OCI-M2 (cell line): ENCODE results near the gene PLXNC1.

Experiments used
- DNase-seq: peaks from one replicate; lab custom pipeline; 2025; ENCODE audit not compliant: unreplicated experiment; lab: John Stamatoyannopoulos, UW

PLXNC1 gene

GRCh38 chr12:94147991-94148738 is at the start of gene PLXNC1:
TSS of gene PLXNC1 (plus strand) at chr12:94148577. CDS start at chr12:94148972, 395 bp downstream.
- DNase-seq = no peak

- DNase-seq = no peak
Measured at GRCh38 chr12:94099191-94099590, 49.2 kb upstream of the PLXNC1 start.

- no peak for DNase-seq
Measured at GRCh38 chr12:94099632-94100031, 48.7 kb upstream of the PLXNC1 start.

GRCh38 chr12:94100211-94100627 is 48.2 kb upstream of the PLXNC1 start:
- no peak for DNase-seq

- peak; percentile 35 for DNase-seq
Measured at GRCh38 chr12:94100990-94101737, 47.2 kb upstream of the PLXNC1 start.

- DNase-seq = peak; percentile 67
Measured at GRCh38 chr12:94101738-94102660, 46.4 kb upstream of the PLXNC1 start.

- no peak for DNase-seq
Measured at GRCh38 chr12:94103986-94104385, 44.4 kb upstream of the PLXNC1 start.

- no peak for DNase-seq
Measured at GRCh38 chr12:94107910-94108309, 40.5 kb upstream of the PLXNC1 start.

- DNase-seq = no peak
Measured at GRCh38 chr12:94109160-94109559, 39.2 kb upstream of the PLXNC1 start.

GRCh38 chr12:94110258-94110657 is 38.1 kb upstream of the PLXNC1 start:
- DNase-seq = no peak

- no peak for DNase-seq
Measured at GRCh38 chr12:94111302-94111701, 37.1 kb upstream of the PLXNC1 start.

- DNase-seq = no peak
Measured at GRCh38 chr12:94112121-94112520, 36.3 kb upstream of the PLXNC1 start.

- DNase-seq = no peak
Measured at GRCh38 chr12:94114166-94114565, 34.2 kb upstream of the PLXNC1 start.

GRCh38 chr12:94116191-94116590 is 32.2 kb upstream of the PLXNC1 start:
- no peak for DNase-seq

GRCh38 chr12:94121886-94122285 is 26.5 kb upstream of the PLXNC1 start:
- DNase-seq = no peak

GRCh38 chr12:94122591-94122990 is 25.8 kb upstream of the PLXNC1 start:
- DNase-seq = no peak

- DNase-seq = no peak
Measured at GRCh38 chr12:94123127-94123526, 25.2 kb upstream of the PLXNC1 start.

GRCh38 chr12:94126067-94126466 is 22.3 kb upstream of the PLXNC1 start:
- no peak for DNase-seq

- DNase-seq = no peak
Measured at GRCh38 chr12:94127239-94128131, 20.9 kb upstream of the PLXNC1 start.

- DNase-seq = no peak
Measured at GRCh38 chr12:94128280-94128679, 20.1 kb upstream of the PLXNC1 start.
